Activated CD4-positive, alpha-beta T cell treated with anti-CD3 and anti-CD28 coated beads, Interleukin-2, amount 50 U/mL, for 16 hours (primary cell): ENCODE data around the gene GLYATL2.

Experiments
- DNase-seq: peaks from one replicate; pipeline ENCODE4 v3.0.0-alpha.2; 2020

GLYATL2 gene, protein sequence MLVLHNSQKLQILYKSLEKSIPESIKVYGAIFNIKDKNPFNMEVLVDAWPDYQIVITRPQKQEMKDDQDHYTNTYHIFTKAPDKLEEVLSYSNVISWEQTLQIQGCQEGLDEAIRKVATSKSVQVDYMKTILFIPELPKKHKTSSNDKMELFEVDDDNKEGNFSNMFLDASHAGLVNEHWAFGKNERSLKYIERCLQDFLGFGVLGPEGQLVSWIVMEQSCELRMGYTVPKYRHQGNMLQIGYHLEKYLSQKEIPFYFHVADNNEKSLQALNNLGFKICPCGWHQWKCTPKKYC

DNA sequence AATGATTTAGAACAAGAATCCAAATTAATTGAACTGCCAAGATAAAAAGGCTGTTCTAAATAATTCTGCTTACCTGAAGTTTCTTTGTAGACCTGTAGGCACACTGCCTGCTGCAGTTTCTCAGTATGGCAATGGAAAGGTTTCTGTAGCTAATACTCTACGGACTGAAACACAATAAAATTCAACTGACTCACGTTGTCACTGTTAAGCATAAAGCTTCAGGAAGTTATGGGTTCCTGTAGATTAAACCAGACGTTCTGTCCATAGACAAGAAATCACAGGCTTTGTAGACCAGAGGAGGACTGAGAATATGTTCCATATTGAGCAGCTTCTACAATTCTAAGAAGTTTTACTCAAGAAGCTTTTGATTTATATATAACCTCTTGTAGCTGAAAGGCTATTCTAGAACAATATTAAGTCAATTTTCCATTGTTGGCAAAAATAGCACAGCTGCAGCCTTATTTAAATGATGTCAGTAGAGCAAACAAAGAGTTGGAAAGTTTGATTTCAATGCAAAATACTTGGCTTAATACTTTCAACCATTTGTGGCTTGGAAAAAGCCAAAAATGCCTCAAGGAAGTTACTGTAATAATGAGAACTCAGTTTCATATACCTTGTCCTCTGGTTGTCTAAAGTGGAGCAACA, at the start of gene GLYATL2:
TSS of gene GLYATL2 (minus strand) at position 344 of the 645 bp plus-strand sequence. CDS start 5,092 bp downstream, outside the sequence.
- no peak for DNase-seq

DNA sequence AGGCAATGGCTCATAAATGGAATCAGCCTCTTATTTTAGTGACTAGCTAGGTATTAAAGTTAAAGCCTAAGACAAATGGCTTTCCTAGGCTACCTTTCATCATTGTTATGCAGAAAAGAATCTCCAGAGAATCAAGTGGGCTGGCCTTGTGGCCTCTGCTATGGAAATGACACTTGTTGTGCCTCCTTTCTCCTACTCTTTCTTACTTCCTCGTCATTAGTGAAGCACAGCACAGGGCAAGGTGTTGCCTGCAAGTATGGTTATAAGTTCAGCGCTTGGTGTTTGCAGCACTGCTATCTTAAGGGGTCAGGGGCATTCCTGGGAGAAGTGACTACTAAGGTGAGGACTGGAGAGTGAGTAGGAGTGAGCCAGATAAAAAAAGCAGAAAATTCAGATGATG, 49.4 kb upstream of the GLYATL2 start:
- no peak for DNase-seq

DNA sequence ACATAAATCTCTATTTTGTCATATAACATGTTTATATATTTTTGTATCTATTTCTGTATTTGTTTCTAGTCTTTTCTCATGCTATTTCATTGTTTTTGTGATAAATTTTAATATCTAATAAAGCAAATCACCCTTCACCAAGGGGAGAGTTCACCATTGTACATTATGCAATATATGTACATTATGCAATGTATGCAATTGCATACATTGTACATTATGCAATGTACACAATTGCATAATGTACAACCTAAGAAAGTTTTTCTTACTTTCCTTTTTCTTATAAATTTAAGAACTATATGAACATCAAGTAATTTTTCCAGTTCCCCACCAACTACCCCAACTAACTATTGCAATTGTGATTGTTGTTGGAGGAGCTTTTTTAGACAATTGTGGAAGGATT, 44.1 kb upstream of the GLYATL2 start:
- no peak for DNase-seq

DNA sequence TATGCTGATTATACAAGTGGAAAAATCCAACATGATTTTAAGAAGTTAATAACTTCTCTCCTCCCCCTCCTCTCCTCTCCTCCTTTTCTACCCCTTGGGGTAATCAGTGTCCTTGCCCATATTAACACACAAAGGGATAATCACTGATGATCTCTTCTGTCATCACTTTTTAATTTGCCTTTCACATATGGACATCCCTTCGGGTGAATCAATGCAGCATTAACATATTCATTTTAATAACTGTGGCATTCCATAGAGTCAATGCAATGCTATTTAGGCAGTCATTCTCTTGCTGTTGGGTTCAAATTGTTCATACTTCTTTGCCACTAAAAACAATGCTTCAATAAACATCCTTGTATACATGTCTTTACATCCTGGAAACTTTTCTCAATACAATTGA, 42.9 kb upstream of the GLYATL2 start:
- no peak for DNase-seq

DNA sequence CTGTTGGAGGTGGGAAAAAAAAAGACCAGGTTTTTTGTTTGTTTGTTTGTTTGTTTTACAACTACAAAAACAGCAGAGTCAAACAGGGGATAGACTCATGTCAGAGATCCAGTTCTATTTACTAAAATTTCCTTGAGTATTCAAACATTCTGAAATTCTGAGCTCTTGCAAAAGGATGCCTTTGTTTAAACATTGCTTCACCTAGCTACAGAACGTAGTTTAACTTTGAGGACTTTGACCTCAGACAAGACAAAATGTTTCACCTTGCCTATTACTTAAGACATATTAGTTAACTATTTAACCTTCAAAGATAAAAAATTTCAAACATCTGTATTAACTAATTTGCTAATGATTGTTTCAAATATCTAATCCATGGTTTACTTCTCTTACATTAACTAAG, 36.1 kb upstream of the GLYATL2 start:
- DNase-seq = no peak

DNA sequence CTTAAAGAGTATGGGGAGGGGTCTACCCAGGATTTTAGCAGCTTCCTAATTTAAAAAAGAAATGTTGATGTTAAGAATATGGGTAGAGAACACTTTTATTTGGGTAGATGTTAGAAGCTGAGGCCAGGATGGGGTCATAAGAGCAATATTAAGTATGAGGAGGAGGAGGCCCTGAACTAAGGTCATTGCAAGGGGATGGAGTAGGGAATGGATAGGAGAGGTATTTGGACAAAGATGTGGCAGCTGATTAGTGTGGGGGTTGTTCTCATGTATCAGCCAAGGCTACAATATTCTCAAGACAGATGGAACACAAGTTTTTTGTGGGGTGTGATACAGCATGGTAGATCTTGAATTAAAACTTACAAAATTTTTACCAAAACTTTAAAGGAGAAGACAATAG, 35.7 kb upstream of the GLYATL2 start:
- no peak for DNase-seq

DNA sequence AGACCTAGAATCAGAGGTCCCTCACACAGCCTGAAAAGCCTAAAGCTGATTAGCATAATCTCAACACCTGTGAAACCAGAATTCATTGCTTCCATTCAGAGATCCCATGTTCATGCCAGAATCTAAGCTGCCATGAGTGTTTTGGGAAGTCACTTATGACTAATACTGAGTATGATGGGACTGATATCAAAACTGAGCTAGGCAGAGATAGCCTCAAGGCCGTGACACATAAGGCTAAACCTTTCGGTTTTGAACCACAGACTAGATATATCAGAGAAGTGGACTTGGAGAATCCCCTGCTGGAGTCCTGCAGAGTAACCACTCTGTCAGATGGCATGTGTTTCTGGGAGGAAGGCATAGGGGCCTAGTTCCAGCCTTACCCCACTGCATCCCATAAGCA, 23.1 kb upstream of the GLYATL2 start:
- no peak for DNase-seq

DNA sequence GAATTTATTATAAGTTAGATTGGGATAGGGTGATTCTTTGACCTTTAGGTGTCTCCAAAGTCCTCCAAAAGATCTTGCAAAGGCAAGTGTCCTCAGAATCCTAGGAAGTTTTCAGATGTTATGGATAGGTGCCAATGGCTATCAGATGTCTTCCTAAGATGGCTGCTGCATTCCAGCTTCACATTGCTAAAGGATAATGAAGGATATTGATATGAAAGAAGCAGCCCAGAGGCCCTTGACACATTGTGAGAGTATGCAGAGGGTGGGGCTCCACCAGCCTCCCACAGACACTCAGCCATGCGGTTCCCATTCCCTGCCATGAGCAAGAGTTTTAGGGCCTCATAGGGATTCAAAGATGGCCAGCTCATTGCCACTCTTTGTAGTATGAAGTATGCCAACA, 22.3 kb upstream of the GLYATL2 start:
- no peak for DNase-seq

DNA sequence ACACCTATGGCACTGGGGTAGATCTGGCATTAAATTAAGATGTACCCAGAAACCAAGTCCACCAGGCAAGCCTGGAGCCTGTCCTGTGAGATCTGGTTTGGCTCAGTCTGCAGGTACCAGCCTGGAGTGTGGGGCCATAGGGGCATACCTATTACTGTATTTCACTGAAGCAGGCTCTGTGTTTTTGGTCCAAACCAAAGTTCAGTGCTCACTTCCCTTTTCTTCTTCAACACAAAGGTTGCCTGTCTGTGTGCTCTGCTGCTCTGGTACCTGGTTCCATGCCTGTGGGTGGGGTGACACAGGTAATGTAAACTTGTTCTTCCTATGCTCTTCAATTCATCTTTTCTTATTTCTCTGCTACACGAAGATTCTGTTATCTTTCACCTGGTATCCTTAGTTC, 19.8 kb upstream of the GLYATL2 start:
- no peak for DNase-seq

DNA sequence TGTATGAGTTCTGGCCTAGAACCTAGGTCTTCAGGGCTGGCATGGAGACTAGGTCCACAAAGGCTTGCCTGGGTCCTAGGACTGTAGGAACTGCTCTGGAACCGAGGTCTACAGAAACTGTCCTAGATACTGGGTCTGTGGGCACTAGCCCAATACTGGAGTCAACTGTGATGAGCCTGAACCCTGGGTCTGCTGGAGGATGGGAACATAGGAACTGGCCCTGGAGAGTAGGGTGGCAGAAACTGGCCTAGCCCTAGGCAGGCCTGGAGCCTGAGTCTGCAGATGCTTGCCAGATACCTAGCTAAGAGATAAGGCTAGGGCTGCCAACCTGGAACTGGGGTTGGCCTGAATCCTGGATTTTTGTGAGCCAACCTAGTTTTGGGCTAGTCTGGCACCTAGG, 19.2 kb upstream of the GLYATL2 start:
- no peak for DNase-seq

DNA sequence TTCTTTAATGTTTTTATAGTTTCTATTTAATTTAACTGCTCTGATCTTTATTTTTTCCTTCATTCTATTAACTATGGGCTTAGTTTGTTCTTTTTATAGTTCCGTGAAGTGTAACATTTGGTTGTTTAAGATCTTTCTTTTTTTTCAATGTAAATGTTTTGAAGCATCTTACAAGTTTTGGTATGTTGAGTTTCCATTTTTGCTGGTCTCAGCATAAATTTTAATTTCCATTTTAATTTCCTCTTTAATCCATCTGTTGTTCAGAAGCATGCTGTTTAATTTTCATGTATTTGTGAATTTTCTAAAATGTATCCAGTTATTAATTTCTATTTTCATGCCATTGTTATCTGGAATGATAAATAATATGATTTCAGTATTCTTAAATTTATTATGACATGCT, 17.0 kb upstream of the GLYATL2 start:
- no peak for DNase-seq

DNA sequence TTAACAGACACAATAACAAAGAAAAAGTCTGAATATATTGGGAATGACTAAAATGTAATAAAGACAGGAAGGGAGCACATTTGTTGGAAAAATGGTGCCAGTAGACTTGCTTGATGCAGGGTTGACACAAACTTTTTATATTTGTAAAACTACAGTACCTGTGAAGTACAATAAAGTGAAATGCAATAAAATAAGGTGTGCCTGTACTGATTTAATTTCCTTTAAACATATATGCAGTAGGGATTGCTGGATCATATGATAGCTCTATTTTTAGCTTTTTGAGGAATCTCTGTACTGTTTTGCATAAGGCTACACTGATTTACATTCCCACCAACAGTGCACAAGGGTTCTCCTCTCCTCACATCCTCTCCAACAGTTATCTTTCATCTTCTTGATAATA, 12.3 kb upstream of the GLYATL2 start:
- no peak for DNase-seq

DNA sequence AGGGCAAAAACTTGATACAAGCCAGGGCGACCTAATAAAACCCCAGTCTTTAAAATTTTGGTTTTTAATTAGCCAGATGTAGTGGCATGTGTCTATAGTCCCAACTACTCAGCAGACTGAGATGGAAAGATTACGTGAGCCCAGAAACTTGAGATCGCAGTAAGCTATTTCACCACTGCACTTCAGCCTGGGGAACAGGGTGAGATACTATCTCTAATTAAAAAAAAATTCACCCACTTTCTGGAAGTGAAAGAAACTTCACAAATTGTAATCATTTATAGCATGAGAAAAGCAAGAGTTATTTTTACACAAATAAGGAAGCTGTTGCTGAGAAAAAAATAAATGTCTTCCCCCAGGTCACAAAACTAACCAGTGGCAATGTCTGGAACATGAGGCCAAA, 882 bp upstream of the GLYATL2 start:
- no peak for DNase-seq

DNA sequence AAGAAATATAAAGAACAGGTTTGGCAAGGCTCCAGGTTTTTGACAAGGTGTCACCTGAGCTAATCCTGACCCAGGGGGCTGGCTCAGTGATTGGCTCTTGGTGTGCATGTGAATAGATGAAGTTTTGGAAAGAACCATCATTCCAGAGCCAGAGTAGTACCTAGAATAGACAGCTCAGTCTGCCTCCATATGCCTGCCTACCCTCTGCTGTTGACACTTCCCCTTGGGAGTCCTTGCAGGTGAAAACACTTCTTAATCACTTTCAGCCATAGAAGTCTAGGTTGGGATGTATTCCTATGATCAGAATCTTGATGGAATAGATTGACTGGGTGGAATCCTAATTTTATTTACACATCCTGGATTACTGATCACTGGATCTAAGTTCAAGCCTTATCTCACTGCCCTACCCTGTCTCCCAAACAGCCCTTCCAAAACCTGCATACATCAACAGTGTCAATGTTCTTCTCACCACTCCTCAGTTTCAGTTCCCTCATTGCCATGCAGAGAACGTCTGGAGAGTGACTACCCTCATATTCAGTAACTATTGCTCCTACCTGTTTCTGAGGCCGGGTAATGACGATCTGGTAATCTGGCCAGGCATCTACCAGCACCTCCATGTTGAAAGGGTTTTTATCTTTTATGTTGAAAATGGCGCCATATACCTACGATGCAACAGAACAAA, 6.7 kb downstream of the GLYATL2 start:
- no peak for DNase-seq

DNA sequence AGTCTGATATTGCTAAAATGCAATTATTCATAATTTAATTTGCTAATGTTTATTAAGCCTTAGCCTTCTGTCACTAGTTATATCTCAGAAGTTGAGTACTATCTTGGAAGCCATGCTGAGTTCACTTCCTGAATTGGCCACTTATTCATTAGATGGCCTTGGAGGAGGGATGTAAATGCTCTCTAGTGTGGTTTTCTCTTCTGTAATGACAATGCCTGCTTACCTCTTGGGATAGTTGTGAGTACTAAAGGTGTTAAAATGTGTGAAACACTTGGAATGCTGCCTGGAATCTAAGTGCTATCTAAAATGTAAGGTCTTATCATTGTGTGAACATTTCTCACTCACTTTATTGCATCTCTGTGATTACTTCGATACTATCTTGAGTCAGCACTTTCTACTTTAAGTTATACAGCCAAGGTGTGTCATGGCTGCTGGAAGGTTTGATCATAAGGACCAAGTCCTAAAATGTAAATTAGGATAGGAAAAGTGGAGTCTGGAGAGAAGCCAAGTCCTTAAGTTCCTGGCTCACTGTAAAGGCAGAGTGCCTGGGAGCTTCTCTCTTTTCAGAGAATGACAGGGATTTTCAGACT, 12.4 kb downstream of the GLYATL2 start:
- DNase-seq = no peak

DNA sequence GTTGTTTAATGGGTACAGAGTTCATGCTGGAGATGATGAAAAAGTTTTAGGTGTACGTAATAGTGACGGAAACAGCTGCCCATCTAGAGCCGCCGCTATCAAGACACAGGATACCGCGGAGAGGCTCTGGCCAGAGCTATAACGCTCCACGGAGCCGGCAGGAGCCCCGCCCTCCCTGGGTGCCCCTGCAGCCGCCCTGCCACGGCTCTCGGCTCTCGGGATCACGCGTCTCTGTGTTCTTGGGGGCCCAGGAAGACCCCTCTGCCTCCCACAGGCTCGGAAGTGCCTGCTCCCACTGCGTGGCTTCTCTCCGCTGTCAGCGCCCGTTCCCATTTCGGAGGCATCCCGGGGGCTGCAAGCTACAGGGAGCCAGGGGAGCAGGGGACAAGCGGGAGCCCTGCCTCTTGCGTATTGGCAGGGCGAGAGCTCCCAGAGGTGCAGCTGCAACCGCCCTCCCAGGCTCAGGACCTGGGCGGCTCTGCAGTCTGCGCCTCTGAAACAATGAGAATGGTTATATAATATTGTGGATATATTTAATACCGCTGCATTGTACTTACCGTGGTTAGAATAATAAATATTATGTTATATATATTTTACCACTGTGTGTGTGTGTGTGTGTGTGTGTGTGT, 13.7 kb downstream of the GLYATL2 start:
- no peak for DNase-seq

DNA sequence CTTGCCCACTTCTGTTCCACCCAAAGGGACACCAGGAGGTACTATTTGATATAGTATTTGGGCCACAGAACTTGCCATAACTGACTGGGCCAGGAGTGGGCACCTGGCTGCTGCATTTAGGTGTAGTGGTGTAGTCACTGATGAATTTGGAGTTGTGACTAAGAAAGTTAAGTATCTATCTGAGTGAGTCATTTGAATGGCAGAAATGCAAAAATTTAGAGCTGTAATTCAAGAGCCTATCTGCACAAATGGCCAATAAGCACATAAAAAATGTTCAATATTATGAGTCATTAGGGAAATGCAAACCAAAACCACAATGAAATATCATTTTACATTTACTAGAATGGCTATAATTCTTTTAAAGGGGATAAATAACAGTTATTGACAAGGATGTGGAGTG, 14.7 kb downstream of the GLYATL2 start:
- DNase-seq = no peak

DNA sequence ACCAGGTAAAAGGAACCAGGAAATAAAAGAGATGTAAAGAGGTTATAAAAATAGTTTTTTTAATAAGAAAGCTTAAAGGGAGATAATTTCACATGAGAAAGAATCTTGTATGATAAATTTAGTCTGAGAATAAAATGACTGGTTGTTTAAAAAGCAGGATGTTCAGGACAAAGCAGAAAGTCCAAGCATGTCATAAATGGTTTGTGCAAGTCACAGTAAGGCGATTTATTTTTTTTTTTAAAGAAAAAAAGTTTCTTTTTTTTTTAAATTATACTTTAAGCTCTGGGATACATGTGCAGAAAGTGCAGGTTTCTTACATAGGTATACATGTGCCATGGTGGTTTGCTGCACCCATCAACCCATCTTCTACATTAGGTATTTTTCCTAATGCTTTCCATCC, 30.8 kb downstream of the GLYATL2 start:
- no peak for DNase-seq

DNA sequence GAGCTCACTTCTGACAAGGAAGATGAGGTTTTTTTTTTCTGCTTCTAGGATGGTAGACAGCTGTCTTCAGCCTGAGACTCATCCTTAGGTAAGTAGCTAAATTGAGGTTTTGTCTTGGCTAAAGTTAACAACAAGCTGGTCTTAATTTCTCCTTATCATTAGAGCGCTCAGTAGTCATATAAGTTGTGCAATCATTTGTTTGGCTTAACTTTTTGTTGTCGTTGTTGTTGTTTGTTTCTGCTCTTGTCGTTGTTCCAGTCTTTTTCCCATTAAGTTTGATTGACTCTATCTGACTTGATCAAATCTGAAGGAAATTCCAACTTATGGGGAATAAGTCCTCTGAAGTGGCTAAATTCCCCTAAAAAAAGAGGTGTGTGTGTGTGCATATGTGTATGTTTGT, 33.0 kb downstream of the GLYATL2 start:
- DNase-seq = no peak

DNA sequence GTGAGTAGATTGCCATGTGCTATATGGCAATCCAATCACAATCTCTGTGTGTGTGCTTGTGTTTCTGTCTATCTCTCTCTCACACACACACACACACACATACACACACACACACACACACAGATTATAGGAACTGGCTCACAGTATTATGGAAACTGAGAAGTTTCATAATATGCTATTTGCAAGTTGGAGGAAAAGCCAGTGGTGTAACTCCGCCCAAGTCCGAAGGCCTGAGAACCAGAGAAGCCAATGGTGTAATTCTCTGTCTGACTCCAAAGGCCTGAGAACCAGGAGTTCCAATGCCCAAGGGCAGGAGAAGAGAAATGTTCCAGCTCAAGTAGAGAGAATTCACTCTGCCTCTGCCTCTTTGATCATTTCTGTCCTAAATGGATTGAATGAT, 37.2 kb downstream of the GLYATL2 start:
- no peak for DNase-seq

DNA sequence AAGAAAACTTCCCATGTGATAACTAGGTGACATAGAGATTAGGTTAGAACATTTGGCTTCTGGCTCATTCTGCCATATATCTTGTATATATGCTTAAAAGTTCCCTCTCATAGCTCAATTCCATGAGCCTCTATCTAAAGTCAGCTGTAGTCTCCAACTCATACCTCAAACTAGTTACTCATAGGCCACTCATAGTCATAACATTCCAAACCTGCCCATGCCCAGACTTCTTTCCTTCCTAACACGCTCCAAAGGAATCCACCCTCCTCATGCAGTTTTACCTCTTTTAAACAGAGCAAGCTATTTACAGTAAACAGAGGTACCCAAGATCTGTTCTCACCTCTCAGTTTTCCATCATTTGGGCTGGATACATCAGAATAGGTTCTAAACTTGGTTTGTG, 39.4 kb downstream of the GLYATL2 start:
- no peak for DNase-seq

DNA sequence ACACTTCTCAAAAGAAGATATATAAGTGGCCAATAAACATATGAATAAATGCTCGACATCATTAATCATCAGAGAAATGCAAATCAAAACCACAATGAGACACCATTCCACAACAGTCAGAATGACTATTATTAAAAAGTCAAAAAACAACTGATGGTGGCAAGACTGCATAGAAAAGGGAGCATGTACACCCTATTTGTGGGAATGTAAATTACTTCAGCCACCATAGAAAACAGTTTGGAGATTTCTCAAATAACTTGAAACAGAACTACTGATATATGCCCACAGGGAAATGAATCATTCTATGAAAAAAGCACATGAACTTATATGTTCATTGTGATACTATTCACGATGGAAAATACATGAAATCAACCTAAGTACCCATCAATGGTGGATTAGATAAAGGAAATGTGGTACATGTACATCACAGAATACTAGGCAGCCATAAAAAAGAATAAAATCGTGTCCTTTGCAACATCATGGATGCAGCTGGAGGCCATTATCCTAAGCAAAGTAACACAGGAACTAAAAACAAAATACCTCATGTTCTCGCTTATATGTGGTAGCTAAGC, 42.4 kb downstream of the GLYATL2 start:
- DNase-seq = no peak

DNA sequence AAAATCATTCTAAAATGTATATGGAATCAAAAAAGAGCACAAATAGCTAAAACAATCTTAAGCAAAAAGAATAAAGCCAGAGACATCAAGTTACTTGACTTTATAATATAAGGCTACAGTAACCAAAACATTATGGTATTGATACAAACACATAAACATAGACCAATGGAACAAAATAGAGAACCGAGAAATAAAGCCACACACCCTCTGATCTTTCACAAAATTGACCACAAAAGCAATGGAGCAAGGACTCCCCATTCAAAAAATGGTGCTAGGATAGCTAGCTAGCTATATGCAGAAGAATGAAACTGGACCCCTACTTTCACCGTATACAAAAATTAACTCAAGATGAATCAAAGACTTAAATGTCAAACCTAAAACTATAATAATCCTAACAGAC, 43.2 kb downstream of the GLYATL2 start:
- DNase-seq = no peak
